ENCODE results near the gene ZNF446. TPM values are rescaled to one million over a fixed set of nuclear protein-coding genes. Genes with fewer than 3 reads are reported as not detected.
"Not testable (repeated sequence)": the region's sequence is repeated elsewhere in the genome, so short reads cannot be mapped to it uniquely, and the experiment has no call there.

Gene ZNF446
- total and polyA plus RNA-seq, 10 of the 15 experiments (the other 5 are each of a cell fraction or from before 2014, with no cell fraction given): 0.14 to 6.9 (median 4.1) TPM

- in situ Hi-C loops (cut with MboI): no loop called here
- SMC1A ChIA-PET (ENCODE audit: uncharacterized antibody, unreplicated experiment): interaction anchor here (0.9 kb wide), 1 partner anchor 10 kb away, joined by 3 read pairs; the partner anchor contains the start of gene ZNF324B
- H3K79me2 ChIP-seq (ENCODE audit: control insufficient read depth, insufficient read depth, low read length): peaks cover 4% of the 10 kb centered on the region
- peak overlapping the region; percentile 38; the same call in 1 of the 2 replicates for H3K27ac ChIP-seq (ENCODE audit: control insufficient read depth, insufficient read depth)
- FAIRE-seq: no peak
- no peaks in the 10 kb centered on the region for H3K36me3 ChIP-seq (ENCODE audit: control insufficient read depth in 2 of 2, insufficient read depth in 2 of 2, low read length in 1 of 2)
- no peaks in the 10 kb centered on the region for H3K27me3 ChIP-seq (replicated peaks in 1 of 2; ENCODE audit: control insufficient read depth in 2 of 2, insufficient read depth in 2 of 2, low read length in 1 of 2)
- CTCF ChIA-PET: no interaction called here
- POLR2A ChIA-PET: interaction anchor here (1.0 kb wide), 1 partner anchor 11 kb away, joined by 3 read pairs; the partner anchor contains the start of gene ZNF324B
- H3K9ac ChIP-seq (ENCODE audit: control insufficient read depth, insufficient read depth, low read length): no peak overlapping the region
- no peak for DNase-seq (ENCODE audit: low read depth, low spot score)
- H4K20me1 ChIP-seq (ENCODE audit: control insufficient read depth, insufficient read depth): no peaks in the 10 kb centered on the region
- no peak for ATAC-seq
- H3K4me1 ChIP-seq (ENCODE audit: control insufficient read depth, insufficient read depth, low read length): peaks cover 6% of the 10 kb centered on the region; the same call in 1 of the 2 replicates
- peak overlapping the region; percentile 47; the same call in 1 of the 2 replicates for H3K4me3 ChIP-seq
- RAD21 ChIA-PET (ENCODE audit: unreplicated experiment): interaction anchor here (1.0 kb wide), 1 partner anchor 11 kb away, joined by 4 read pairs; the partner anchor contains the start of gene ZNF324B
- intact Hi-C loops (cut with micrococcal nuclease; ENCODE audit: unreplicated experiment): no loop called here
- TF ChIP-seq YY1 (IDR thresholded peaks at IDR 0.05; ENCODE audit: low read depth, low read length): no peak
- TF ChIP-seq CREM (IDR thresholded peaks at IDR 0.05; ENCODE audit: low read depth): no peak
- TF ChIP-seq, protein P1, sequence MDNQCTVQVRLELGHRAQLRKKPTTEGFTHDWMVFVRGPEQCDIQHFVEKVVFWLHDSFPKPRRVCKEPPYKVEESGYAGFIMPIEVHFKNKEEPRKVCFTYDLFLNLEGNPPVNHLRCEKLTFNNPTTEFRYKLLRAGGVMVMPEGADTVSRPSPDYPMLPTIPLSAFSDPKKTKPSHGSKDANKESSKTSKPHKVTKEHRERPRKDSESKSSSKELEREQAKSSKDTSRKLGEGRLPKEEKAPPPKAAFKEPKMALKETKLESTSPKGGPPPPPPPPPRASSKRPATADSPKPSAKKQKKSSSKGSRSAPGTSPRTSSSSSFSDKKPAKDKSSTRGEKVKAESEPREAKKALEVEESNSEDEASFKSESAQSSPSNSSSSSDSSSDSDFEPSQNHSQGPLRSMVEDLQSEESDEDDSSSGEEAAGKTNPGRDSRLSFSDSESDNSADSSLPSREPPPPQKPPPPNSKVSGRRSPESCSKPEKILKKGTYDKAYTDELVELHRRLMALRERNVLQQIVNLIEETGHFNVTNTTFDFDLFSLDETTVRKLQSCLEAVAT (IDR thresholded peaks at IDR 0.05): peak; percentile 14
- TF ChIP-seq FOXM1 (IDR thresholded peaks at IDR 0.05; ENCODE audit: low read depth, low read length): no peak
- no peak for TF ChIP-seq SMAD1 (IDR thresholded peaks at IDR 0.05; ENCODE audit: low read depth, partially characterized antibody)
- peak overlapping the region; percentile 92 for H3K4me2 ChIP-seq (ENCODE audit: control insufficient read depth, insufficient read depth)
- peak overlapping the region; percentile 88 for H2AFZ ChIP-seq (ENCODE audit: control insufficient read depth, low read depth, low read length)
- no TSS peak for BruUV-seq (replicated peaks)
- H3K9me3 ChIP-seq (replicated peaks; ENCODE audit: control insufficient read depth, insufficient read depth, low read length): peaks cover 27% of the 10 kb centered on the region; the same call in 2 of the 3 replicates
- 83% methylated on average over 22 of the region's 31 CpGs for WGBS (ENCODE audit: insufficient coverage, insufficient replicate concordance, low lambda C conversion rate, missing lambda C conversion rate)
These were observed 35.6 kb upstream of the ZNF446 start for GRCh38 chr19:58440556-58440955.

- H3K4me3 ChIP-seq; H3K79me2 ChIP-seq (ENCODE audit: control insufficient read depth, insufficient read depth, low read length); H3K27ac ChIP-seq (ENCODE audit: control insufficient read depth, insufficient read depth); ATAC-seq; CTCF ChIA-PET; H4K20me1 ChIP-seq (ENCODE audit: control insufficient read depth, insufficient read depth); BruUV-seq (replicated peaks); H3K4me1 ChIP-seq (ENCODE audit: control insufficient read depth, insufficient read depth, low read length); H2AFZ ChIP-seq (ENCODE audit: control insufficient read depth, low read depth, low read length); in situ Hi-C loops (cut with MboI); DNase-seq (ENCODE audit: low read depth, low spot score); FAIRE-seq; H3K27me3 ChIP-seq (replicated peaks in 1 of 2; ENCODE audit: control insufficient read depth in 2 of 2, insufficient read depth in 2 of 2, low read length in 1 of 2); H3K4me2 ChIP-seq (ENCODE audit: control insufficient read depth, insufficient read depth); H3K36me3 ChIP-seq (ENCODE audit: control insufficient read depth in 2 of 2, insufficient read depth in 2 of 2, low read length in 1 of 2); SMC1A ChIA-PET (ENCODE audit: uncharacterized antibody, unreplicated experiment); H3K9ac ChIP-seq (ENCODE audit: control insufficient read depth, insufficient read depth, low read length); RAD21 ChIA-PET (ENCODE audit: unreplicated experiment); intact Hi-C loops (cut with micrococcal nuclease; ENCODE audit: unreplicated experiment): not testable (repeated sequence)
- 58% methylated on average over 7 of the region's 7 CpGs for WGBS (ENCODE audit: insufficient coverage, insufficient replicate concordance, low lambda C conversion rate, missing lambda C conversion rate)
- peaks cover 18% of the 10 kb centered on the region; the same call in 2 of the 3 replicates for H3K9me3 ChIP-seq (replicated peaks; ENCODE audit: control insufficient read depth, insufficient read depth, low read length)
- POLR2A ChIA-PET: interaction anchor here (0.6 kb wide), 1 partner anchor 99 kb away, joined by 3 read pairs; no protein-coding TSS in a partner anchor
- peak; percentile 58; the same call in 1 of the 2 replicates for TF ChIP-seq NFYB (IDR thresholded peaks at IDR 0.05; ENCODE audit: insufficient read depth, low read depth, low read length)
These were observed 33.2 kb upstream of the ZNF446 start for GRCh38 chr19:58442986-58443385.

- intact Hi-C loops (cut with micrococcal nuclease; ENCODE audit: unreplicated experiment); CTCF ChIA-PET; DNase-seq (ENCODE audit: low read depth, low spot score); H2AFZ ChIP-seq (ENCODE audit: control insufficient read depth, low read depth, low read length); H3K4me1 ChIP-seq (ENCODE audit: control insufficient read depth, insufficient read depth, low read length); ATAC-seq; H3K9ac ChIP-seq (ENCODE audit: control insufficient read depth, insufficient read depth, low read length); BruUV-seq (replicated peaks); H3K4me3 ChIP-seq; RAD21 ChIA-PET (ENCODE audit: unreplicated experiment); H3K36me3 ChIP-seq (ENCODE audit: control insufficient read depth in 2 of 2, insufficient read depth in 2 of 2, low read length in 1 of 2); H3K27ac ChIP-seq (ENCODE audit: control insufficient read depth, insufficient read depth); H3K27me3 ChIP-seq (replicated peaks in 1 of 2; ENCODE audit: control insufficient read depth in 2 of 2, insufficient read depth in 2 of 2, low read length in 1 of 2); FAIRE-seq; H4K20me1 ChIP-seq (ENCODE audit: control insufficient read depth, insufficient read depth); SMC1A ChIA-PET (ENCODE audit: uncharacterized antibody, unreplicated experiment); H3K79me2 ChIP-seq (ENCODE audit: control insufficient read depth, insufficient read depth, low read length); in situ Hi-C loops (cut with MboI); H3K4me2 ChIP-seq (ENCODE audit: control insufficient read depth, insufficient read depth): not testable (repeated sequence)
- H3K9me3 ChIP-seq (replicated peaks; ENCODE audit: control insufficient read depth, insufficient read depth, low read length): peaks cover 11% of the 10 kb centered on the region; the same call in 2 of the 3 replicates
- POLR2A ChIA-PET: interaction anchor here (0.7 kb wide), 1 partner anchor 61 kb away, joined by 3 read pairs; no protein-coding TSS in a partner anchor
- 66% methylated on average over 3 of the region's 3 CpGs for WGBS (ENCODE audit: insufficient coverage, insufficient replicate concordance, low lambda C conversion rate, missing lambda C conversion rate)
These were observed 27.3 kb upstream of the ZNF446 start for GRCh38 chr19:58448860-58449259.
